NB4 (cell line): Measurements from ENCODE around the gene TBC1D3B.

Experiments
- CTCF ChIP-seq: IDR thresholded peaks from one replicate; pipeline ENCODE4 v1.5.1; 2012; ENCODE audit warnings: low read depth, low read length
- MAX ChIP-seq: IDR thresholded peaks from 2 replicates; pipeline ENCODE4 v1.6.1; 2011; ENCODE audit warnings: low read depth, low read length

GRCh38 chr17:36198831-36199465, 22.5 kb upstream of the TBC1D3B start:
- TF ChIP-seq CTCF: no peak
- TF ChIP-seq MAX: no peak
